ENCODE data around the gene MRGPRX2. TPM values are rescaled to one million over a fixed set of nuclear protein-coding genes. Genes with fewer than 3 reads are reported as not detected.

The MRGPRX2 gene
- polyA plus RNA-seq, 1 of the 3 experiments (the other 2 are of a cell fraction): not detected

GRCh38 chr11:19055016-19055415 is 5.5 kb downstream of the MRGPRX2 start (continued):
- TF ChIP-seq, protein P1, sequence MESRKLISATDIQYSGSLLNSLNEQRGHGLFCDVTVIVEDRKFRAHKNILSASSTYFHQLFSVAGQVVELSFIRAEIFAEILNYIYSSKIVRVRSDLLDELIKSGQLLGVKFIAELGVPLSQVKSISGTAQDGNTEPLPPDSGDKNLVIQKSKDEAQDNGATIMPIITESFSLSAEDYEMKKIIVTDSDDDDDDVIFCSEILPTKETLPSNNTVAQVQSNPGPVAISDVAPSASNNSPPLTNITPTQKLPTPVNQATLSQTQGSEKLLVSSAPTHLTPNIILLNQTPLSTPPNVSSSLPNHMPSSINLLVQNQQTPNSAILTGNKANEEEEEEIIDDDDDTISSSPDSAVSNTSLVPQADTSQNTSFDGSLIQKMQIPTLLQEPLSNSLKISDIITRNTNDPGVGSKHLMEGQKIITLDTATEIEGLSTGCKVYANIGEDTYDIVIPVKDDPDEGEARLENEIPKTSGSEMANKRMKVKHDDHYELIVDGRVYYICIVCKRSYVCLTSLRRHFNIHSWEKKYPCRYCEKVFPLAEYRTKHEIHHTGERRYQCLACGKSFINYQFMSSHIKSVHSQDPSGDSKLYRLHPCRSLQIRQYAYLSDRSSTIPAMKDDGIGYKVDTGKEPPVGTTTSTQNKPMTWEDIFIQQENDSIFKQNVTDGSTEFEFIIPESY (IDR thresholded peaks at IDR 0.05; ENCODE audit: borderline replicate concordance, low read depth): no peak
- TF ChIP-seq GATA2 (CRISPR knock-in tag; IDR thresholded peaks at IDR 0.05) (no peak), EZH2phosphoT487 (IDR thresholded peaks at IDR 0.05; ENCODE audit: borderline replicate concordance, low read depth) (no peak)

DNA sequence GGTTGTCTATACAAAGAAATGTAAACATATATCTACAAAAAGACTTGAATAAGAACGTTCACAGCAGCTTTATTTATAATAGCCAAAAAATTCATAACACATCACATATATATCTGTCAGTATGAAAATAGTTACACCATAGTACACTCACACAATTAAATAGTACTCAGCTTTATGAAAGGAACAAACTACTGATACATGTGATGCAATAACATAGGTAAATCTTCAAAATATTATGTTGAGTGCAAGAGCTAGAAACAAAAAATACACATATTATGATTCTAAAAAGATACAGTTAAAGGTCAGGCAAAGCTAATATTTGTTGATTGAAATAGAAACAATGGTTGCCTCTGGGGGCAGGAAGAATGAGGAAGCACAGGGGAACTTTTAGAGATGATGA is 6.6 kb downstream of the MRGPRX2 start:
- no peaks in the 10 kb centered on the region for H3K9me3 ChIP-seq
- no peak overlapping the region for H3K27ac ChIP-seq (ENCODE audit: low read depth in 2 of 2, low read length in 1 of 2)
- H3K9ac ChIP-seq: no peak overlapping the region
- no peaks in the 10 kb centered on the region for H4K20me1 ChIP-seq (ENCODE audit: insufficient read depth)
- no peak overlapping the region for H2AFZ ChIP-seq (ENCODE audit: low read depth)
- 2% methylated on average over 1 of the region's 1 CpG for WGBS (ENCODE audit: low lambda C conversion rate)
- no peak overlapping the region for H3K4me2 ChIP-seq
- no peaks in the 10 kb centered on the region for H3K36me3 ChIP-seq (replicated peaks in 1 of 2; ENCODE audit: control insufficient read depth in 1 of 2, insufficient read depth in 2 of 2, low read length in 1 of 2)
- H3K4me3 ChIP-seq (ENCODE audit: low read depth in 2 of 2, low read length in 1 of 2): no peak overlapping the region
- H3F3A ChIP-seq (replicated peaks; ENCODE audit: insufficient read depth): no peaks in the 10 kb centered on the region
- no peak for TF ChIP-seq MEF2A (IDR thresholded peaks at IDR 0.05; ENCODE audit: borderline replicate concordance, low read depth)
- no peaks in the 10 kb centered on the region for H3K79me2 ChIP-seq (ENCODE audit: insufficient read depth)
- no peaks in the 10 kb centered on the region for H3K4me1 ChIP-seq (ENCODE audit: control insufficient read depth in 1 of 2, insufficient read depth in 2 of 2, low read depth in 1 of 2, low read length in 1 of 2)
- ChIA-PET POLR2A (no interaction called here), CTCF (interaction anchor here (0.6 to 3.5 kb wide), 3 partner anchors 17 to 23 kb away, joined by 3 to 22 read pairs (median 3); no protein-coding TSS in a partner anchor)
- DNase-seq: no peak
- no peaks in the 10 kb centered on the region for H3K9me2 ChIP-seq
- H3K27me3 ChIP-seq (ENCODE audit: insufficient read depth): peaks cover 20% of the 10 kb centered on the region

- H2AFZ ChIP-seq (ENCODE audit: low read depth): no peak overlapping the region
- TF ChIP-seq GABPA (IDR thresholded peaks at IDR 0.05; ENCODE audit: low read depth) (no peak), NFIC (IDR thresholded peaks at IDR 0.05; ENCODE audit: borderline replicate concordance) (no peak), CHD2 (IDR thresholded peaks at IDR 0.05; ENCODE audit: low read length, partially characterized antibody) (no peak), JUND (IDR thresholded peaks at IDR 0.05) (no peak), EZH2phosphoT487 (IDR thresholded peaks at IDR 0.05; ENCODE audit: borderline replicate concordance, low read depth) (no peak), GATA2 (CRISPR knock-in tag; IDR thresholded peaks at IDR 0.05) (no peak), USF1 (IDR thresholded peaks at IDR 0.05; ENCODE audit: borderline replicate concordance, low read depth) (no peak)
- POLR2A ChIA-PET: no interaction called here
- H3K4me3 ChIP-seq (ENCODE audit: low read depth in 2 of 2, low read length in 1 of 2): no peak overlapping the region
- H3K9me2 ChIP-seq: no peaks in the 10 kb centered on the region
- no peaks in the 10 kb centered on the region for H3K9me3 ChIP-seq
- H3K9ac ChIP-seq: no peak overlapping the region
- DNase-seq: no peak
- H3K27ac ChIP-seq (ENCODE audit: low read depth in 2 of 2, low read length in 1 of 2): no peak overlapping the region
- no peaks in the 10 kb centered on the region for H3F3A ChIP-seq (replicated peaks; ENCODE audit: insufficient read depth)
- CTCF ChIA-PET: no interaction called here
- H3K4me1 ChIP-seq (ENCODE audit: control insufficient read depth in 1 of 2, insufficient read depth in 2 of 2, low read depth in 1 of 2, low read length in 1 of 2): no peaks in the 10 kb centered on the region
- H3K27me3 ChIP-seq (ENCODE audit: insufficient read depth): peaks cover under 1% of the 10 kb centered on the region; the same call in 1 of the 2 replicates
- H3K79me2 ChIP-seq (ENCODE audit: insufficient read depth): no peaks in the 10 kb centered on the region
- H4K20me1 ChIP-seq (ENCODE audit: insufficient read depth): no peaks in the 10 kb centered on the region
- no peaks in the 10 kb centered on the region for H3K36me3 ChIP-seq (replicated peaks in 1 of 2; ENCODE audit: control insufficient read depth in 1 of 2, insufficient read depth in 2 of 2, low read length in 1 of 2)
- 7% methylated on average over 2 of the region's 2 CpGs for WGBS (ENCODE audit: low lambda C conversion rate)
- no peak overlapping the region for H3K4me2 ChIP-seq
Observed at GRCh38 chr11:19050281-19050680, 10.2 kb downstream of the MRGPRX2 start.

Data from SK-N-SH (cell line).